Fibroblast of lung (primary cell): ENCODE results near the gene SLC22A9.

Experiments
- EZH2 ChIP-seq: IDR thresholded peaks from 2 replicates; pipeline ENCODE4 v1.5.1; 2012; ENCODE audit warnings: low read length, control low read depth, mild to moderate bottlenecking; ENCODE audit errors: missing control alignments
- TF ChIP-seq, protein P1 (sequence below), 2 donors: IDR thresholded peaks in 1 of 2; conservative IDR thresholded peaks in 1 of 2; 1 replicate in 1 of 2; 2 replicates in 1 of 2; pipeline ENCODE4 v1.5.1; 2011 to 2012; ENCODE audit warnings: low read length in 2 of 2, control low read depth in 1 of 2, inconsistent platforms in 1 of 2, low read depth in 1 of 2, mild to moderate bottlenecking in 1 of 2

- TF ChIP-seq, protein P1, sequence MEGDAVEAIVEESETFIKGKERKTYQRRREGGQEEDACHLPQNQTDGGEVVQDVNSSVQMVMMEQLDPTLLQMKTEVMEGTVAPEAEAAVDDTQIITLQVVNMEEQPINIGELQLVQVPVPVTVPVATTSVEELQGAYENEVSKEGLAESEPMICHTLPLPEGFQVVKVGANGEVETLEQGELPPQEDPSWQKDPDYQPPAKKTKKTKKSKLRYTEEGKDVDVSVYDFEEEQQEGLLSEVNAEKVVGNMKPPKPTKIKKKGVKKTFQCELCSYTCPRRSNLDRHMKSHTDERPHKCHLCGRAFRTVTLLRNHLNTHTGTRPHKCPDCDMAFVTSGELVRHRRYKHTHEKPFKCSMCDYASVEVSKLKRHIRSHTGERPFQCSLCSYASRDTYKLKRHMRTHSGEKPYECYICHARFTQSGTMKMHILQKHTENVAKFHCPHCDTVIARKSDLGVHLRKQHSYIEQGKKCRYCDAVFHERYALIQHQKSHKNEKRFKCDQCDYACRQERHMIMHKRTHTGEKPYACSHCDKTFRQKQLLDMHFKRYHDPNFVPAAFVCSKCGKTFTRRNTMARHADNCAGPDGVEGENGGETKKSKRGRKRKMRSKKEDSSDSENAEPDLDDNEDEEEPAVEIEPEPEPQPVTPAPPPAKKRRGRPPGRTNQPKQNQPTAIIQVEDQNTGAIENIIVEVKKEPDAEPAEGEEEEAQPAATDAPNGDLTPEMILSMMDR (conservative IDR thresholded peaks at IDR 0.05 in 1 of 2, IDR thresholded peaks at IDR 0.05 in 1 of 2; ENCODE audit: low read depth in 1 of 2, low read length in 2 of 2), result no peak
- no peak for TF ChIP-seq EZH2
These were observed 495 bp downstream of the SLC22A9 start for GRCh38 chr11:63369971-63370588.
